Left renal pelvis (tissue), 4 donors: ENCODE data around the gene NAV3. TPM values are rescaled to one million over a fixed set of nuclear protein-coding genes. Genes with fewer than 3 reads are reported as not detected.
"Not testable (repeated sequence)": the region's sequence is repeated elsewhere in the genome, so short reads cannot be mapped to it uniquely, and the experiment has no call there.

Experiments used
- DNase-seq, 4 donors: peaks; one replicate each; pipeline ENCODE4 v3.0.0-alpha.2; 2013; ENCODE audit warnings: low read depth in 4 of 4, low spot score in 3 of 4
- polyA plus RNA-seq, 4 donors: library from polyadenylated mRNA; unstranded; fragments of 120-200 nt; gene quantifications; one replicate each; pipeline ENCODE4 v1.2.1, GENCODE V29; 2013; ENCODE audit not compliant: insufficient read length in 4 of 4

The NAV3 gene
- polyA plus RNA-seq, 4 donors = 7.5 to 23.4 (median 11.5) TPM

- no peak for DNase-seq
Measured at GRCh38 chr12:78101946-78102635, 271.4 kb downstream of the NAV3 start.

GRCh38 chr12:78102801-78103200 is 272.1 kb downstream of the NAV3 start:
- DNase-seq = not testable (repeated sequence)

GRCh38 chr12:78115889-78116288 is 285.2 kb downstream of the NAV3 start:
- DNase-seq = no peak

GRCh38 chr12:78118036-78118435 is 287.3 kb downstream of the NAV3 start:
- DNase-seq = no peak

- DNase-seq = no peak
Measured at GRCh38 chr12:78118486-78118885, 287.8 kb downstream of the NAV3 start.

- DNase-seq = no peak
Measured at GRCh38 chr12:78119351-78119918, 288.7 kb downstream of the NAV3 start.

GRCh38 chr12:78120306-78120705 is 289.6 kb downstream of the NAV3 start:
- no peak for DNase-seq

- DNase-seq = no peak
Measured at GRCh38 chr12:78120866-78121560, 290.3 kb downstream of the NAV3 start.

GRCh38 chr12:78121969-78122610 is 291.4 kb downstream of the NAV3 start:
- DNase-seq = no peak

- DNase-seq = no peak
Measured at GRCh38 chr12:78128211-78128610, 297.5 kb downstream of the NAV3 start.

GRCh38 chr12:78143717-78144116 is 313.0 kb downstream of the NAV3 start:
- DNase-seq = no peak

- peak in 1 of 4 donors; percentile 10 for DNase-seq
Measured at GRCh38 chr12:78145398-78145797, 314.7 kb downstream of the NAV3 start.

- DNase-seq = no peak
Measured at GRCh38 chr12:78146365-78146772, 315.7 kb downstream of the NAV3 start.

- DNase-seq = no peak
Measured at GRCh38 chr12:78149459-78149858, 318.8 kb downstream of the NAV3 start.

- DNase-seq = no peak
Measured at GRCh38 chr12:78155546-78155945, 324.9 kb downstream of the NAV3 start.

GRCh38 chr12:78156751-78157150 is 326.1 kb downstream of the NAV3 start:
- no peak for DNase-seq

GRCh38 chr12:78157199-78157598 is 326.5 kb downstream of the NAV3 start:
- no peak for DNase-seq

GRCh38 chr12:78164154-78164553 is 333.5 kb downstream of the NAV3 start:
- DNase-seq = no peak

GRCh38 chr12:78167510-78167909 is 336.8 kb downstream of the NAV3 start:
- DNase-seq = no peak

GRCh38 chr12:78171061-78171460 is 340.4 kb downstream of the NAV3 start:
- no peak for DNase-seq

- DNase-seq = no peak
Measured at GRCh38 chr12:78176643-78177042, 345.9 kb downstream of the NAV3 start.
